Osteoblast (primary cell): ENCODE results near the gene DSC2. TPM values are rescaled to one million over a fixed set of nuclear protein-coding genes. Genes with fewer than 3 reads are reported as not detected.

Experiments used
- DNase-seq: peaks from one replicate; pipeline ENCODE4 v3.0.0; 2011; ENCODE audit warnings: low spot score, mixed read lengths; ENCODE audit not compliant: insufficient read length; ENCODE audit errors: missing footprints
- H2AFZ ChIP-seq: 2 replicates; pipeline ENCODE4 v1.6.0; 2011; ENCODE audit warnings: mild to moderate bottlenecking, low read length
- H3K27ac ChIP-seq: 2 replicates; pipeline ENCODE4 v1.5.1; 2011; ENCODE audit warnings: mild to moderate bottlenecking, low read depth, low read length, moderate library complexity
- H3K27me3 ChIP-seq: 2 replicates; pipeline ENCODE4 v1.6.0; 2012; ENCODE audit warnings: mild to moderate bottlenecking, control low read depth, inconsistent platforms, low read length, moderate library complexity; ENCODE audit not compliant: insufficient read depth
- H3K36me3 ChIP-seq: 2 replicates; pipeline ENCODE4 v1.5.1; 2011; ENCODE audit warnings: mild to moderate bottlenecking, low read length, control low read depth, moderate library complexity; ENCODE audit not compliant: insufficient read depth
- H3K4me1 ChIP-seq: 2 replicates; pipeline ENCODE4 v1.5.1; 2011; ENCODE audit warnings: mild to moderate bottlenecking, low read length, control low read depth, moderate library complexity; ENCODE audit not compliant: insufficient read depth
- H3K4me2 ChIP-seq: 2 replicates; pipeline ENCODE4 v1.6.0; 2011; ENCODE audit warnings: mild to moderate bottlenecking, low read length; ENCODE audit not compliant: insufficient read depth
- H3K4me3 ChIP-seq: fragments of 200-600 bp; sonication (generic); 3 replicates; pipeline ENCODE4 v1.5.1; 2012; ENCODE audit warnings: mild to moderate bottlenecking, low read length, inconsistent platforms; ENCODE audit not compliant: insufficient read depth
- H3K79me2 ChIP-seq: 2 replicates; pipeline ENCODE4 v1.6.0; 2012; ENCODE audit warnings: mild to moderate bottlenecking, low read length, control low read depth, inconsistent platforms; ENCODE audit not compliant: insufficient read depth
- H3K9me3 ChIP-seq: 2 replicates; pipeline ENCODE4 v1.5.1; 2011; ENCODE audit warnings: low read depth, low read length, control low read depth
- H4K20me1 ChIP-seq: 2 replicates; pipeline ENCODE4 v1.6.0; 2012; ENCODE audit warnings: mild to moderate bottlenecking, low read length, control low read depth; ENCODE audit not compliant: insufficient read depth
- total RNA-seq: library from RNA; depleted of rRNA; stranded (reverse); fragments of >200 nt; gene quantifications from 2 replicates; pipeline ENCODE4 v1.2.3, GENCODE V29; 2012
- TF ChIP-seq, protein P1 (sequence below): IDR thresholded peaks from 2 replicates; pipeline ENCODE4 v1.5.1; 2011; ENCODE audit warnings: mild to moderate bottlenecking, low read depth, low read length, moderate library complexity; ENCODE audit errors: extremely low read depth

The DSC2 gene
- total RNA-seq, 1 donor: 0.36 TPM

DNA sequence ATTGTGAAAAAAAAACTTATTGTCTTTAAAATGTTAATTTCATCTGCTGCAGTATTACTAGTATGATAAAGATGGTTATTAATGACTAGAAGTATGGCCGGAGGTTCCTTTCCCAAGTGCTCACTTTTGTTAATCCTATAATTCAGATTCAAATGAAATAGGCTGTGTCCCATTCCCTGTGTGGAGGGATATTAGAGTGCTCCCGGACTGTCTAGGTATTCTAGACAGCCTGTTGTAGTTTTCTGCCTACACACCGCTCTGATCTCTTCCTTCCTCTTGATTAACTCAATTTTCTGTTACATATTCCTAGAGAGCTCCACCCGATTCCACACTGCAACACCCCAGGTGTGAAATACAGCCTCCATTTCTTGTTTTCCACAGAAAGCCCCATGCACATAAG, 44.3 kb downstream of the DSC2 start:
- H2AFZ ChIP-seq: no peak overlapping the region
- DNase-seq: no peak
- no peaks in the 10 kb centered on the region for H3K79me2 ChIP-seq
- H3K27me3 ChIP-seq: no peaks in the 10 kb centered on the region
- H3K4me3 ChIP-seq: no peak overlapping the region
- H4K20me1 ChIP-seq: no peaks in the 10 kb centered on the region
- no peak overlapping the region for H3K27ac ChIP-seq
- H3K4me1 ChIP-seq: no peaks in the 10 kb centered on the region
- H3K9me3 ChIP-seq: no peaks in the 10 kb centered on the region
- TF ChIP-seq, protein P1, sequence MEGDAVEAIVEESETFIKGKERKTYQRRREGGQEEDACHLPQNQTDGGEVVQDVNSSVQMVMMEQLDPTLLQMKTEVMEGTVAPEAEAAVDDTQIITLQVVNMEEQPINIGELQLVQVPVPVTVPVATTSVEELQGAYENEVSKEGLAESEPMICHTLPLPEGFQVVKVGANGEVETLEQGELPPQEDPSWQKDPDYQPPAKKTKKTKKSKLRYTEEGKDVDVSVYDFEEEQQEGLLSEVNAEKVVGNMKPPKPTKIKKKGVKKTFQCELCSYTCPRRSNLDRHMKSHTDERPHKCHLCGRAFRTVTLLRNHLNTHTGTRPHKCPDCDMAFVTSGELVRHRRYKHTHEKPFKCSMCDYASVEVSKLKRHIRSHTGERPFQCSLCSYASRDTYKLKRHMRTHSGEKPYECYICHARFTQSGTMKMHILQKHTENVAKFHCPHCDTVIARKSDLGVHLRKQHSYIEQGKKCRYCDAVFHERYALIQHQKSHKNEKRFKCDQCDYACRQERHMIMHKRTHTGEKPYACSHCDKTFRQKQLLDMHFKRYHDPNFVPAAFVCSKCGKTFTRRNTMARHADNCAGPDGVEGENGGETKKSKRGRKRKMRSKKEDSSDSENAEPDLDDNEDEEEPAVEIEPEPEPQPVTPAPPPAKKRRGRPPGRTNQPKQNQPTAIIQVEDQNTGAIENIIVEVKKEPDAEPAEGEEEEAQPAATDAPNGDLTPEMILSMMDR: no peak
- no peak overlapping the region for H3K4me2 ChIP-seq
- H3K36me3 ChIP-seq: no peaks in the 10 kb centered on the region

DNA sequence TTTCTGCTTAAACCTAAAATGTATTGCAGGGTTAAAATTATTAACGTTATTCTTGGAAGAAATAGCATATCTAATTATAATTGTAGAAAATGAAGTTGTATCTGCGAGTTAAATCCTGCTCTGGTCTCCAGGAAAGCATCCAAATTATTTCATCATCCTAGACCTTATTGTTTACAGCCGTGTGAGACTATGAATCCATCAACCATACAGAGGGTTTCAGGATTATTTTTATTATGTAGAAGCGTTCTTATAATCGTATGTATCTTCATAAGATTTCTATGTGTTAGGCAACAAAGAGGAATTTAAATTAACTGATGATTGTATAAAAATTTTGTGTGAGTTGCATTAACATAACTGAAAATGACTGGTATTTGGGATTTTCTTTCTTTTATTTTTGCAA, 45.2 kb downstream of the DSC2 start:
- no peak overlapping the region for H3K4me3 ChIP-seq
- H3K4me1 ChIP-seq: no peaks in the 10 kb centered on the region
- no peak overlapping the region for H3K4me2 ChIP-seq
- TF ChIP-seq, protein P1: no peak
- no peaks in the 10 kb centered on the region for H3K27me3 ChIP-seq
- no peak overlapping the region for H2AFZ ChIP-seq
- no peaks in the 10 kb centered on the region for H4K20me1 ChIP-seq
- H3K9me3 ChIP-seq: no peaks in the 10 kb centered on the region
- no peaks in the 10 kb centered on the region for H3K79me2 ChIP-seq
- H3K27ac ChIP-seq: no peak overlapping the region
- no peak for DNase-seq
- H3K36me3 ChIP-seq: no peaks in the 10 kb centered on the region

DNA sequence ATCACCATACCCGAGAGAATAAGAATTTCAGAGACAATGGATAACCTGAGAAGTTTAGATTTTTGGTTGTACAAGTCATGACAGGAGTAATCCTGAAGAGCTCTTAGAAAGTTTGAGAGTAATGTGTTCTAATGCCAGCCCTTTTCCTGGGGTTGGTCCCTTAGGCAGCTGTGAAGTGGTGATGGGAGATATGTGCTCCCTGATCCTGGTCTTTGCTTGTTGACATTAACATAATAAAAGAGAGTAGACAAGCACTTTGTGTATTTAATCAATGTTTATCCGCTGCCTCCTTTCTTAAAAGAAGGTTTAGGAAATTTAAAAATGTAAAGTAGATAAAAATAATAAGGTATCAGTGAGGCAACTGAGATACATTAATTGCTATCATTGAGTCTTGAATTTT, 45.9 kb downstream of the DSC2 start:
- no peaks in the 10 kb centered on the region for H3K4me1 ChIP-seq
- no peak for DNase-seq
- H3K79me2 ChIP-seq: no peaks in the 10 kb centered on the region
- no peaks in the 10 kb centered on the region for H3K9me3 ChIP-seq
- H4K20me1 ChIP-seq: no peaks in the 10 kb centered on the region
- no peak overlapping the region for H2AFZ ChIP-seq
- H3K27me3 ChIP-seq: no peaks in the 10 kb centered on the region
- H3K4me3 ChIP-seq: no peak overlapping the region
- no peaks in the 10 kb centered on the region for H3K36me3 ChIP-seq
- H3K4me2 ChIP-seq: no peak overlapping the region
- H3K27ac ChIP-seq: no peak overlapping the region
- TF ChIP-seq, protein P1: no peak

DNA sequence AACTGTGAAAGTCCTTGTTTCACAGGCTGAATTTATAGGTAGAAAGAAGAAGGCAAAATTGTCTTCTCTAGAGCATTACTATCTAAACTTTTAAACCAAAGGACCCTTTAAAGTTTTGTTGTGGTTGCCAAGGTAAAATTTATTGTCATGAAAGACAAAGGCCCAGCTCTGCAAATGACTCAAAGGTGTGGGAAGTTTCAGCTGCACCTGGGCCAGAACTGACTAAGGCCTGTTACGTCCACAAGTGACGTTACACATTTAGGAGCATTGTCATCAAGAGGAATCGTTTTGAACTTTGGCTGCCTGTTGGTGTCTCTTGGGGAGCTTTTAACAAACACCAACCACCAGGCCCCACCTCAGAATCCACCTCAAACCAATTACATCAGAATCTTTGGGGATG, 51.6 kb downstream of the DSC2 start:
- no peaks in the 10 kb centered on the region for H3K36me3 ChIP-seq
- no peaks in the 10 kb centered on the region for H3K4me1 ChIP-seq
- no peak overlapping the region for H3K4me3 ChIP-seq
- H2AFZ ChIP-seq: no peak overlapping the region
- TF ChIP-seq, protein P1: no peak
- no peaks in the 10 kb centered on the region for H4K20me1 ChIP-seq
- no peaks in the 10 kb centered on the region for H3K27me3 ChIP-seq
- no peaks in the 10 kb centered on the region for H3K9me3 ChIP-seq
- H3K4me2 ChIP-seq: no peak overlapping the region
- H3K79me2 ChIP-seq: no peaks in the 10 kb centered on the region
- no peak for DNase-seq
- no peak overlapping the region for H3K27ac ChIP-seq
